Progenitor cell of endocrine pancreas (in vitro differentiated cells): Measurements from ENCODE around the gene IFNAR2. TPM values are rescaled to one million over a fixed set of nuclear protein-coding genes. Genes with fewer than 3 reads are reported as not detected.

ENCODE experiments used
- DNase-seq: peaks from one replicate; pipeline ENCODE4 v3.0.0; 2021; ENCODE audit warnings: low spot score; ENCODE audit not compliant: unreplicated experiment
- H3K27ac Mint-ChIP-seq: 2 replicates; pipeline ENCODE4 v1.8.0; 2021; ENCODE audit warnings: mild to moderate bottlenecking, moderate library complexity, mixed read lengths
- H3K27me3 Mint-ChIP-seq: 2 replicates; pipeline ENCODE4 v1.8.0; 2021; ENCODE audit warnings: mixed read lengths
- H3K36me3 Mint-ChIP-seq: 2 replicates; pipeline ENCODE4 v1.8.0; 2022; ENCODE audit warnings: mixed read lengths; ENCODE audit not compliant: insufficient read depth
- H3K4me1 Mint-ChIP-seq: 2 replicates; pipeline ENCODE4 v1.8.0; 2021; ENCODE audit warnings: low read depth, mixed read lengths
- H3K4me3 Mint-ChIP-seq: 2 replicates; pipeline ENCODE4 v1.8.0; 2021; ENCODE audit warnings: low read depth, mild to moderate bottlenecking, moderate library complexity, mixed read lengths
- H3K9me3 Mint-ChIP-seq: 2 replicates; pipeline ENCODE4 v1.8.0; 2021; ENCODE audit warnings: low read depth, mixed read lengths
- total RNA-seq: library from RNA; stranded (reverse); gene quantifications from 2 replicates; pipeline ENCODE4 v1.2.1, GENCODE V29; 2021
- TF ChIP-seq, protein P1 (sequence below): fragments of 200-600 bp; sonication (generic); IDR thresholded peaks from one replicate; pipeline ENCODE4 v1.5.0; 2021; ENCODE audit warnings: antibody characterized with exemption, mild to moderate bottlenecking; ENCODE audit not compliant: unreplicated experiment

IFNAR2 gene
- total RNA-seq, 1 donor from 2014 or later: 17.4 TPM

DNA sequence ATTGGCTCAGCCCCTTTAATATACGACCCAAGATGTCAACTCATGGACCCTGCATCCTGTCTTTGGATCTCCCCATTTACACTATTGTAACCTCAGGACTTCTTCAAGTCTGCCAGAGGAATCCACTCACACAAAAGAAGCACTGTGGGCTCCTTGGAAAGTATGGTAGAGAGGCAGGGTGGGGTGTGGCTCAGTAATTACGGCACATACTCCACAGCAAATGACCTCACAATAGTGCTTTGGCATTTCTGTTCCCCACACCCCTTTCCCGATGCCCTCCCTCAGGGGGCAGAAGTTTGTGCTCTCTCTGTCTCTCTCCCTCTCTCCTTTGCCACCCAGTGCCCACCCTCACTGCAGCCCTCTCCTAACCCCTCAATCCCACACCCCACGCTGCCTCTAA lies 27.8 kb upstream of the IFNAR2 start:
- Mint-ChIP-seq H3K4me1 (peaks cover 21% of the 10 kb centered on the region), H3K4me3 (no peak overlapping the region), H3K27me3 (peaks cover 18% of the 10 kb centered on the region), H3K36me3 (no peaks in the 10 kb centered on the region), H3K9me3 (no peaks in the 10 kb centered on the region), H3K27ac (peak overlapping the region; percentile 11)
- TF ChIP-seq, protein P1, sequence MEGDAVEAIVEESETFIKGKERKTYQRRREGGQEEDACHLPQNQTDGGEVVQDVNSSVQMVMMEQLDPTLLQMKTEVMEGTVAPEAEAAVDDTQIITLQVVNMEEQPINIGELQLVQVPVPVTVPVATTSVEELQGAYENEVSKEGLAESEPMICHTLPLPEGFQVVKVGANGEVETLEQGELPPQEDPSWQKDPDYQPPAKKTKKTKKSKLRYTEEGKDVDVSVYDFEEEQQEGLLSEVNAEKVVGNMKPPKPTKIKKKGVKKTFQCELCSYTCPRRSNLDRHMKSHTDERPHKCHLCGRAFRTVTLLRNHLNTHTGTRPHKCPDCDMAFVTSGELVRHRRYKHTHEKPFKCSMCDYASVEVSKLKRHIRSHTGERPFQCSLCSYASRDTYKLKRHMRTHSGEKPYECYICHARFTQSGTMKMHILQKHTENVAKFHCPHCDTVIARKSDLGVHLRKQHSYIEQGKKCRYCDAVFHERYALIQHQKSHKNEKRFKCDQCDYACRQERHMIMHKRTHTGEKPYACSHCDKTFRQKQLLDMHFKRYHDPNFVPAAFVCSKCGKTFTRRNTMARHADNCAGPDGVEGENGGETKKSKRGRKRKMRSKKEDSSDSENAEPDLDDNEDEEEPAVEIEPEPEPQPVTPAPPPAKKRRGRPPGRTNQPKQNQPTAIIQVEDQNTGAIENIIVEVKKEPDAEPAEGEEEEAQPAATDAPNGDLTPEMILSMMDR: no peak
- DNase-seq: no peak

DNA sequence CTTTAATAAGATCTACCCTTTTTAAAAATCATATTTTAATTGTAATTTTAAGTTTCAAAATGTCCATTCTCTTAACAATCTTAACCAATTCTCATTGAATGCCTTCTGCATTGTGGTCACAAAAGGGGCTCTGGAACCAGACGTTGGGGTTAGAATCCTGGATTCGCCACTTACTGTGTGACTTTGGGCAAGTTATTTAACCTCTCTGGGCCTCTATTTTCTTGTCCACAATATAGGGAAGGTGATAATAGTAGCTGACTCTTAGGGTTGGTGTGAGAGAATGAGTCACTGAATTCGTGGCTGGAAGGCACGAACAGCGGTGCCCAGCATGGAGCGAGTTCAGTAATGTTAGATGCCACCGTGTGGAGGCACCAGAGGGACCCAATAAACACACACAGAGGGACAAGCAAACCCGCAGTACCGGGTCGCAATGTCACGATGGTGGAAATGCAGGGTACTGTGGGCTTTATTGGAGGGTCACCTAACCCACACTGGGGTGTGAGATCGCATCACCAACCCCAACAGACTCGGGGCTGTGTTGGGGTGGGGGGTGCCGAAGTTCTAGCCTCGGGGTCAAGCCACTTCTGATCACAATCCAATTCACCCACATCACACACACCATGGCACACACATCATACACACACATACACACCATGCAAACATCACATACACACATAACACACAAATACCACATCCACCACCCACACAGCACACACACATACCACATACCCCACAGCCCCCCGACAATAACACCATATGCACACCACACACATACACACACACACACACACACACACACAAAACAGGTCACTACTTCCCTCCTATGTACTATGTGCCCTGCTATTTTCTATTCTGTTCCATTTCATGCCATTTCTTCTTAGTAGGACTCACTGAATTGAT lies 27.0 kb upstream of the IFNAR2 start:
- H3K36me3 Mint-ChIP-seq: no peaks in the 10 kb centered on the region
- peaks cover 3% of the 10 kb centered on the region for H3K9me3 Mint-ChIP-seq
- no peak overlapping the region for H3K4me3 Mint-ChIP-seq
- DNase-seq: no peak
- peaks cover 10% of the 10 kb centered on the region for H3K27me3 Mint-ChIP-seq
- peak overlapping the region; percentile 87 for H3K27ac Mint-ChIP-seq
- peaks cover 19% of the 10 kb centered on the region for H3K4me1 Mint-ChIP-seq
- TF ChIP-seq, protein P1: no peak

DNA sequence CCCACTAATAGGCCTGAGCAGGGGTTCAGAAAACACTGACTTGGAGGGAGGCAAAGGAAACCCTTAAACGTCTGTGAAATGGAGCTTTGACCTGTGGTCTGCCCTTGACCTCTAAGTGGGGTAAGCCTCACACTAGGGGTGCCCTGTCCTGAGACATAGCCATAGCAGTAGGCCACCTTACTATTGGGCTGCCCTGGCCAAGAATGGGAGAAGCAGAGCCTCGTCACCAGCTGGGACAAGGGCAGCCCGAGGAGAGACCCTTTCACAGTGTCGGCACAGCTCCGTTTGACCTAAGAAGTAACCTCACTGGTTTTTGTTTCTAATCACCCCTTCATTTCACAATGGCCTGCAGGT lies 26.4 kb upstream of the IFNAR2 start:
- Mint-ChIP-seq H3K4me3 (no peak overlapping the region), H3K27ac (peak overlapping the region; percentile 87), H3K4me1 (peaks cover 19% of the 10 kb centered on the region), H3K36me3 (no peaks in the 10 kb centered on the region), H3K27me3 (peaks cover 5% of the 10 kb centered on the region), H3K9me3 (peaks cover 8% of the 10 kb centered on the region)
- TF ChIP-seq, protein P1: no peak
- no peak for DNase-seq

DNA sequence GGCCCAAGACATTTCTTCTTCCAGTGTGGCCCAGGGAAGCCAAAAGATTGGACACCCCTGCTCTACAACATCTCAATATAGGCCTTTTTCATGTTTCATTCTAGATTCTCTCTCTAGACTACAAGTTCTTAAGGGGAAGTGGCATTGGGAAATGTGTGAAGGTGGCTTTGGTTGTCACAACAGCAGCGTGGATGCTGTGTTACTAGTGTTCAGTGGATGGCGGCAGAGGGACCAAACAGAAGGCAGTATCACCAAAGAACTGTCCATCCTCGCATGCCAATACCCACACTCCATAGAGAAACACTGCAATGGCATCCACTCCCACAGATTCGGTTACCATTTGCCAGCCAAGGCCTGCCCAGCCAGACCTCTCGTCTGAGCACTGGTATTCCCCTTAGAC lies 24.3 kb upstream of the IFNAR2 start:
- TF ChIP-seq, protein P1: no peak
- Mint-ChIP-seq H3K36me3 (peaks cover 2% of the 10 kb centered on the region), H3K27ac (no peak overlapping the region), H3K4me1 (peaks cover 19% of the 10 kb centered on the region), H3K27me3 (no peaks in the 10 kb centered on the region), H3K9me3 (peaks cover 11% of the 10 kb centered on the region), H3K4me3 (no peak overlapping the region)
- no peak for DNase-seq

GRCh38 chr21:33206771-33207281 lies 22.9 kb upstream of the IFNAR2 start:
- Mint-ChIP-seq H3K4me1 (peaks cover 19% of the 10 kb centered on the region), H3K27me3 (no peaks in the 10 kb centered on the region), H3K9me3 (peaks cover 11% of the 10 kb centered on the region), H3K27ac (no peak overlapping the region), H3K36me3 (peaks cover 2% of the 10 kb centered on the region), H3K4me3 (no peak overlapping the region)
- no peak for DNase-seq
- TF ChIP-seq, protein P1: no peak
